Mucosa of rectum (tissue), 2 donors: ENCODE measurements around the gene CCDC77.

ENCODE experiments used
- H3K27ac ChIP-seq, 2 donors: one replicate each; pipeline ENCODE4 v1.7.0; 2013; ENCODE audit warnings: inconsistent platforms in 2 of 2, low read depth in 2 of 2, low read length in 2 of 2
- H3K27me3 ChIP-seq, 2 donors: one replicate each; pipeline ENCODE4 v1.7.0; 2013; ENCODE audit warnings: low read length in 2 of 2; ENCODE audit not compliant: control insufficient read depth in 2 of 2, insufficient read depth in 2 of 2
- H3K36me3 ChIP-seq, 2 donors: one replicate each; pipeline ENCODE4 v1.7.0; 2013; ENCODE audit warnings: low read length in 2 of 2; ENCODE audit not compliant: control insufficient read depth in 2 of 2, insufficient read depth in 2 of 2
- H3K4me1 ChIP-seq, 2 donors: one replicate each; pipeline ENCODE4 v1.7.0; 2013; ENCODE audit warnings: low read length in 2 of 2, mild to moderate bottlenecking in 1 of 2; ENCODE audit not compliant: control insufficient read depth in 2 of 2, insufficient read depth in 2 of 2
- H3K4me3 ChIP-seq, 2 donors: one replicate each; pipeline ENCODE4 v1.7.0; 2013; ENCODE audit warnings: low read length in 2 of 2
- H3K9ac ChIP-seq, 2 donors: one replicate each; pipeline ENCODE4 v1.7.0; 2013; ENCODE audit warnings: low read length in 2 of 2, low read depth in 1 of 2, mild to moderate bottlenecking in 1 of 2
- H3K9me3 ChIP-seq, 2 donors: one replicate each; pipeline ENCODE4 v1.7.0; 2013; ENCODE audit warnings: low read length in 2 of 2; ENCODE audit not compliant: control insufficient read depth in 2 of 2
- donor health status: healthy.
- donor health status: Normal muscosa, but diverticular disease.

The CCDC77 gene

GRCh38 chr12:462936-463705 lies 61.7 kb downstream of the CCDC77 start:
- peaks cover 0 to 3% of the 10 kb centered on the region in 2 donors for H3K27me3 ChIP-seq
- H3K4me1 ChIP-seq = peaks cover 13 to 49% of the 10 kb centered on the region in 2 donors
- peaks cover 0 to 3% of the 10 kb centered on the region in 2 donors for H3K36me3 ChIP-seq
- peak overlapping the region in 1 of 2 donors; percentile 9 for H3K27ac ChIP-seq
- H3K9me3 ChIP-seq = no peaks in the 10 kb centered on the region
- H3K4me3 ChIP-seq = no peak overlapping the region
- no peak overlapping the region for H3K9ac ChIP-seq

- Histone ChIP-seq H3K27me3 (peaks cover 0 to 3% of the 10 kb centered on the region in 2 donors), H3K27ac (peak overlapping the region in 1 of 2 donors; percentile 76), H3K4me3 (no peak overlapping the region), H3K4me1 (peaks cover 14 to 49% of the 10 kb centered on the region in 2 donors), H3K36me3 (peaks cover 0 to 3% of the 10 kb centered on the region in 2 donors), H3K9ac (peak overlapping the region in 1 of 2 donors; percentile 22), H3K9me3 (no peaks in the 10 kb centered on the region)
Observed at GRCh38 chr12:464484-465267, 63.2 kb downstream of the CCDC77 start.

- H3K9ac ChIP-seq = peak overlapping the region in 1 of 2 donors; percentile 57
- H3K27me3 ChIP-seq = peaks cover 0 to 3% of the 10 kb centered on the region in 2 donors
- peak overlapping the region; percentile 65 to 76 for H3K27ac ChIP-seq
- no peaks in the 10 kb centered on the region for H3K9me3 ChIP-seq
- H3K4me1 ChIP-seq = peaks cover 14 to 49% of the 10 kb centered on the region in 2 donors
- peaks cover 0 to 3% of the 10 kb centered on the region in 2 donors for H3K36me3 ChIP-seq
- peak overlapping the region; percentile 10 to 15 for H3K4me3 ChIP-seq
Observed at GRCh38 chr12:466039-466438, 64.6 kb downstream of the CCDC77 start.

- Histone ChIP-seq H3K4me1 (peaks cover 12 to 43% of the 10 kb centered on the region in 2 donors), H3K27ac (no peak overlapping the region), H3K9ac (no peak overlapping the region), H3K4me3 (no peak overlapping the region), H3K36me3 (peaks cover 0 to 3% of the 10 kb centered on the region in 2 donors), H3K27me3 (peaks cover 0 to 3% of the 10 kb centered on the region in 2 donors), H3K9me3 (no peaks in the 10 kb centered on the region)
Observed at GRCh38 chr12:466762-467161, 65.3 kb downstream of the CCDC77 start.

- Histone ChIP-seq H3K27ac (peak overlapping the region; percentile 24 to 48), H3K9me3 (no peaks in the 10 kb centered on the region), H3K36me3 (peaks cover 0 to 3% of the 10 kb centered on the region in 2 donors), H3K4me1 (peaks cover 10 to 37% of the 10 kb centered on the region in 2 donors), H3K9ac (no peak overlapping the region), H3K4me3 (no peak overlapping the region), H3K27me3 (peaks cover 0 to 3% of the 10 kb centered on the region in 2 donors)
Observed at GRCh38 chr12:467591-467990, 66.1 kb downstream of the CCDC77 start.

- H3K9ac ChIP-seq = no peak overlapping the region
- peak overlapping the region in 1 of 2 donors; percentile 13 for H3K4me3 ChIP-seq
- H3K27ac ChIP-seq = peak overlapping the region; percentile 24 to 61
- H3K27me3 ChIP-seq = peaks cover 0 to 3% of the 10 kb centered on the region in 2 donors
- H3K36me3 ChIP-seq = no peaks in the 10 kb centered on the region
- no peaks in the 10 kb centered on the region for H3K9me3 ChIP-seq
- H3K4me1 ChIP-seq = peaks cover 10 to 25% of the 10 kb centered on the region in 2 donors
Observed at GRCh38 chr12:468671-469389, 67.4 kb downstream of the CCDC77 start.

- Histone ChIP-seq H3K36me3 (no peaks in the 10 kb centered on the region), H3K27me3 (peaks cover 0 to under 1% of the 10 kb centered on the region in 2 donors), H3K9me3 (no peaks in the 10 kb centered on the region), H3K27ac (no peak overlapping the region), H3K4me3 (no peak overlapping the region), H3K4me1 (peaks cover 10 to 19% of the 10 kb centered on the region in 2 donors), H3K9ac (no peak overlapping the region)
Observed at GRCh38 chr12:470133-470532, 68.7 kb downstream of the CCDC77 start.

- Histone ChIP-seq H3K9ac (no peak overlapping the region), H3K4me1 (peaks cover 4 to 5% of the 10 kb centered on the region in 2 donors), H3K4me3 (no peak overlapping the region), H3K36me3 (peaks cover 0 to 5% of the 10 kb centered on the region in 2 donors), H3K27me3 (no peaks in the 10 kb centered on the region), H3K9me3 (no peaks in the 10 kb centered on the region), H3K27ac (no peak overlapping the region)
Observed at GRCh38 chr12:473198-473597, 71.8 kb downstream of the CCDC77 start.

GRCh38 chr12:473863-474577 lies 72.6 kb downstream of the CCDC77 start:
- H3K36me3 ChIP-seq = peaks cover 3 to 5% of the 10 kb centered on the region in 2 donors
- H3K27me3 ChIP-seq = no peaks in the 10 kb centered on the region
- H3K4me3 ChIP-seq = no peak overlapping the region
- H3K4me1 ChIP-seq = no peaks in the 10 kb centered on the region
- no peak overlapping the region for H3K27ac ChIP-seq
- no peak overlapping the region for H3K9ac ChIP-seq
- no peaks in the 10 kb centered on the region for H3K9me3 ChIP-seq
